PC-3 (cell line): ENCODE results near the gene TRPV2. TPM values are rescaled to one million over a fixed set of nuclear protein-coding genes. Genes with fewer than 3 reads are reported as not detected.
A peak's percentile ranks its signal among the peaks of the same experiment; 100 is the strongest.

Experiments used
- ATAC-seq: fragments of 200-7000 bp; cut with Tn5 transposase; 2 replicates; pipeline ENCODE4 v1.9.1; 2020; ENCODE audit warnings: mild to moderate bottlenecking, moderate library complexity
- BruUV-seq: library from RNA; stranded (reverse); fragments of 400-500 nt; replicated peaks from 2 replicates; lab custom pipeline; 2021; lab: Mats Ljungman, UMichigan
- CTCF ChIA-PET: fragments of 300-600 bp; sonication (Branson Sonifier 250); formaldehyde crosslinking; loops from one replicate; lab custom pipeline; 2022; ENCODE audit warnings: antibody characterized with exemption; lab: Charles Lee
- POLR2A ChIA-PET: fragments of 300-600 bp; sonication (Branson Sonifier 250); formaldehyde crosslinking; loops from one replicate; lab custom pipeline; 2022; ENCODE audit warnings: antibody characterized with exemption; ENCODE audit not compliant: unreplicated experiment; lab: Charles Lee
- DNase-seq: peaks from one replicate; pipeline ENCODE4 v3.0.0-alpha.2; 2015
- H2AFZ ChIP-seq: fragments of 300-600 bp; sonication (generic); 2 replicates; pipeline ENCODE4 v1.6.0; 2016; ENCODE audit warnings: antibody characterized with exemption, low read length
- H3F3A ChIP-seq: fragments of 300-600 bp; sonication (generic); one replicate; pipeline ENCODE4 v1.6.0; 2017; ENCODE audit warnings: antibody characterized with exemption, low read length, control low read depth, mild to moderate bottlenecking; ENCODE audit not compliant: unreplicated experiment
- H3K27ac ChIP-seq: fragments of 300-600 bp; sonication (generic); 2 replicates; pipeline ENCODE4 v1.5.1; 2016; ENCODE audit warnings: mild to moderate bottlenecking, low read length
- H3K27me3 ChIP-seq: fragments of 300-600 bp; sonication (generic); 2 replicates; pipeline ENCODE4 v1.6.1; 2016; ENCODE audit warnings: low read length, mixed read lengths
- H3K36me3 ChIP-seq: fragments of 300-600 bp; sonication (generic); 2 replicates; pipeline ENCODE4 v1.6.1; 2016; ENCODE audit warnings: low read depth, mixed run types, low read length, mixed read lengths
- H3K4me1 ChIP-seq: fragments of 300-600 bp; sonication (generic); 2 replicates; pipeline ENCODE4 v1.5.1; 2016; ENCODE audit warnings: low read length; ENCODE audit not compliant: insufficient read depth
- H3K4me2 ChIP-seq: fragments of 300-600 bp; sonication (generic); 2 replicates; pipeline ENCODE4 v1.6.0; 2016; ENCODE audit warnings: low read length
- H3K4me3 ChIP-seq: fragments of 300-600 bp; sonication (generic); 2 replicates; pipeline ENCODE4 v1.5.1; 2016; ENCODE audit warnings: mild to moderate bottlenecking, low read length, mixed read lengths
- H3K79me2 ChIP-seq: fragments of 300-600 bp; sonication (generic); 2 replicates; pipeline ENCODE4 v1.6.1; 2017; ENCODE audit warnings: low read length, mixed read lengths
- H3K9ac ChIP-seq: fragments of 300-600 bp; sonication (generic); 2 replicates; pipeline ENCODE4 v1.6.0; 2016; ENCODE audit warnings: mild to moderate bottlenecking, low read length
- H3K9me2 ChIP-seq: fragments of 300-600 bp; sonication (generic); replicated peaks from 2 replicates; pipeline ENCODE4 v1.6.1; 2016; ENCODE audit warnings: mixed run types, low read length, mixed read lengths
- H3K9me3 ChIP-seq: fragments of 300-600 bp; sonication (generic); 2 replicates; pipeline ENCODE4 v1.6.1; 2016; ENCODE audit warnings: low read length, mixed read lengths
- H4K20me1 ChIP-seq: fragments of 300-600 bp; sonication (generic); 2 replicates; pipeline ENCODE4 v1.6.1; 2016; ENCODE audit warnings: low read length, mixed read lengths
- CTCF ChIP-seq: fragments of 300-600 bp; sonication (generic); conservative IDR thresholded peaks from 2 replicates; pipeline ENCODE4 v1.5.1; 2017; ENCODE audit warnings: antibody characterized with exemption, low read depth, mild to moderate bottlenecking, low read length
- EZH2 ChIP-seq: fragments of 300-600 bp; sonication (generic); IDR thresholded peaks from one replicate; pipeline ENCODE4 v1.6.1; 2017; ENCODE audit warnings: antibody characterized with exemption, mild to moderate bottlenecking, low read length; ENCODE audit not compliant: unreplicated experiment
- EZH2phosphoT487 ChIP-seq: fragments of 300-600 bp; sonication (generic); IDR thresholded peaks from 2 replicates; pipeline ENCODE4 v1.6.1; 2018; ENCODE audit warnings: mild to moderate bottlenecking, antibody characterized with exemption, low read length, borderline replicate concordance
- intact Hi-C: fragments of 100-400 bp; cut with micrococcal nuclease; formaldehyde crosslinking; loops from 2 replicates; pipeline ENCODE4 v1.9.0; 2023
- total RNA-seq: library from RNA; depleted of rRNA; stranded (reverse); fragments of >200 nt; gene quantifications from 2 replicates; pipeline ENCODE4 v1.2.3, GENCODE V29; 2014

TRPV2 gene
- total RNA-seq, 1 experiment from 2014 or later = 1.9 TPM

GRCh38 chr17:16438173-16438556 is 22.8 kb downstream of the TRPV2 start:
- ATAC-seq = no peak
- Histone ChIP-seq H2AFZ (peak overlapping the region; percentile 80), H3F3A (peaks cover 35% of the 10 kb centered on the region), H3K79me2 (peaks cover 44% of the 10 kb centered on the region), H3K9me3 (no peaks in the 10 kb centered on the region), H3K27ac (peak overlapping the region; percentile 60), H3K27me3 (no peaks in the 10 kb centered on the region), H3K4me2 (peak overlapping the region; percentile 86), H3K4me1 (peaks cover 32% of the 10 kb centered on the region), H3K36me3 (peaks cover 42% of the 10 kb centered on the region), H3K4me3 (peak overlapping the region; percentile 87), H3K9me2 (no peaks in the 10 kb centered on the region), H4K20me1 (peaks cover 38% of the 10 kb centered on the region), H3K9ac (peak overlapping the region; percentile 98)
- intact Hi-C loops = no loop called here
- ChIA-PET POLR2A (interaction anchor here (0.5 to 0.6 kb wide), 2 partner anchors 45 to 99 kb away, joined by 6 to 8 read pairs; no protein-coding TSS in a partner anchor), CTCF (interaction anchor here (0.6 kb wide), 1 partner anchor 102 kb away, joined by 3 read pairs; no protein-coding TSS in a partner anchor)
- no peak for DNase-seq
- TF ChIP-seq CTCF (no peak), EZH2 (no peak), EZH2phosphoT487 (no peak)
- TSS peak; percentile 91 for BruUV-seq

- peak; percentile 100 for DNase-seq
- Histone ChIP-seq H3F3A (peaks cover 35% of the 10 kb centered on the region), H3K9me3 (no peaks in the 10 kb centered on the region), H3K36me3 (peaks cover 48% of the 10 kb centered on the region), H3K9ac (peak overlapping the region; percentile 98), H3K9me2 (no peaks in the 10 kb centered on the region), H3K27me3 (no peaks in the 10 kb centered on the region), H3K79me2 (peaks cover 45% of the 10 kb centered on the region), H3K4me1 (peaks cover 32% of the 10 kb centered on the region), H4K20me1 (peaks cover 44% of the 10 kb centered on the region), H3K4me2 (peak overlapping the region; percentile 86), H3K27ac (peak overlapping the region; percentile 74), H2AFZ (peak overlapping the region; percentile 80), H3K4me3 (peak overlapping the region; percentile 87)
- ChIA-PET CTCF (interaction anchor here (0.6 kb wide), 1 partner anchor 102 kb away, joined by 3 read pairs; no protein-coding TSS in a partner anchor), POLR2A (interaction anchor here (0.5 to 0.9 kb wide), 5 partner anchors 46 to 484 kb away, joined by 4 to 8 read pairs (median 6); no protein-coding TSS in a partner anchor)
- no TSS peak for BruUV-seq
- no peak for TF ChIP-seq EZH2phosphoT487
- TF ChIP-seq EZH2 = no peak
- intact Hi-C loops = no loop called here
- peak; percentile 82 for ATAC-seq
These were observed 23.4 kb downstream of the TRPV2 start for GRCh38 chr17:16438557-16439302.

- CTCF ChIA-PET = no interaction called here
- no peaks in the 10 kb centered on the region for H3K27me3 ChIP-seq
- peak overlapping the region; percentile 87 for H3K4me3 ChIP-seq
- peaks cover 45% of the 10 kb centered on the region for H3K79me2 ChIP-seq
- peak overlapping the region; percentile 4; the same call in 1 of the 2 replicates for H2AFZ ChIP-seq
- H3K9ac ChIP-seq = peak overlapping the region; percentile 98
- peaks cover 35% of the 10 kb centered on the region for H3F3A ChIP-seq
- H3K36me3 ChIP-seq = peaks cover 54% of the 10 kb centered on the region
- no peaks in the 10 kb centered on the region for H3K9me3 ChIP-seq
- TF ChIP-seq CTCF (no peak), EZH2 (no peak), EZH2phosphoT487 (no peak)
- H3K9me2 ChIP-seq = no peaks in the 10 kb centered on the region
- POLR2A ChIA-PET = interaction anchor here (0.9 kb wide), 1 partner anchor 96 kb away, joined by 6 read pairs; no protein-coding TSS in a partner anchor
- intact Hi-C loops = no loop called here
- no peak for ATAC-seq
- peaks cover 50% of the 10 kb centered on the region for H4K20me1 ChIP-seq
- DNase-seq = no peak
- H3K4me2 ChIP-seq = peak overlapping the region; percentile 86
- peaks cover 32% of the 10 kb centered on the region for H3K4me1 ChIP-seq
- TSS peak; percentile 54 for BruUV-seq
- peak overlapping the region; percentile 74 for H3K27ac ChIP-seq
These were observed 24.0 kb downstream of the TRPV2 start for GRCh38 chr17:16439303-16439791.
